Amygdala (tissue), 56 donors: ENCODE measurements around the gene SPDYE17.
"Not testable (repeated sequence)": the region's sequence is repeated elsewhere in the genome, so short reads cannot be mapped to it uniquely, and the experiment has no call there.

Experiments
- DNase-seq, 56 donors: peaks; one replicate each; lab custom pipeline; 2025; lab: John Stamatoyannopoulos, UW

SPDYE17 gene

DNA sequence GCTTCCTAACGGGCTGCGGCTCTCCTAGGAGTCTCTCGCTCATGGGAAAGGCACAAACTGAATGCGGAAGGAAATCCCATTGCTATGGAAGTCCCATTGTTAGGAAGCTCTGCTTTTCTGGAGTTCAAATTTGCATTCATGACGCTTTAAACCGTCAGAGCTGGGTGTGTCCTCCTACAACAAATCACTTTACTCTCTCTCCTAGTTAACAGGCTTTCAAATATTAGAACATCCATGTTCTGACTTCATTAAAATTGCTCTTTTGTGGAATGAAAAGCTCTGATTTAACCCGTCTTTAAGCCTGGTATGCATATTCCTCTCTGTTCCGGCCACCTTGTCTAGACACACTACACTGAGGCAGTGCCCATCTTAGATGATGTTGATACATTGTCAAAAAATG lies at the start of gene SPDYE17:
SPDYE17 (minus strand) TSS at position 101 of the 400 bp plus-strand sequence. CDS start 1,791 bp downstream, outside the sequence.
- DNase-seq: not testable (repeated sequence)

- not testable (repeated sequence) for DNase-seq
Measured at GRCh38 chr7:77080236-77080635, 48.1 kb upstream of the SPDYE17 start.

GRCh38 chr7:77079624-77080023 lies 47.5 kb upstream of the SPDYE17 start:
- not testable (repeated sequence) for DNase-seq

GRCh38 chr7:77079112-77079511 lies 47.0 kb upstream of the SPDYE17 start:
- DNase-seq: not testable (repeated sequence)

- not testable (repeated sequence) for DNase-seq
Measured at GRCh38 chr7:77077060-77077459, 44.9 kb upstream of the SPDYE17 start.

DNA sequence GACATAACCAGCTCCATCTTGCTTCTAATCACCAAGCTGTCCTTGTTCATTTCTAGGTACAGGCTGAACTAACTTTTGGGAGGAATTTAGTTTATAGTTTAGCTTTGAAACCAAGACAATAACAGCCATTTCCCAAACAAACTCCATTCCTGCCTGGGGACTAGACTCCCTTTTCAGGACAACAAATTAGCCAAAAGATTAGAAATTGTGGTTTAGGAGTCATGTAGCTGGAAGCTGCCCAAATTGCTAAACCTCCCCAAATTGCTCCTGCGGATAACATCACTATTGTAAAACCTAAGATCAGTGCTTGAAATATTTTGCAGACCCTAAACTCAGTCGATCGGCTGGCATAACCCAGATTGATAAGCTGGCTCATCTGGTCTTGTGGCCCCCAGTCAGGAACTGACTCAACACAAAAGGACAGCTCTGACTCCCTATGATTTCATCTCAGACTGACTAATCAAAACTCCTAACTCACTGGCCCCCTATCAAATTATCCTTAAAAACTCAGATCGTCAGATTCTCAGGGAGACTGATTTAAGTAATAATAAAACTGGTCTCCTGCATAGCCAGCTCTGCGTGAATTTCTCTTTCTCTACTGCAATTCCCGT lies 42.7 kb upstream of the SPDYE17 start:
- not testable (repeated sequence) for DNase-seq

GRCh38 chr7:77071108-77071507 lies 38.9 kb upstream of the SPDYE17 start:
- DNase-seq: not testable (repeated sequence)

DNA sequence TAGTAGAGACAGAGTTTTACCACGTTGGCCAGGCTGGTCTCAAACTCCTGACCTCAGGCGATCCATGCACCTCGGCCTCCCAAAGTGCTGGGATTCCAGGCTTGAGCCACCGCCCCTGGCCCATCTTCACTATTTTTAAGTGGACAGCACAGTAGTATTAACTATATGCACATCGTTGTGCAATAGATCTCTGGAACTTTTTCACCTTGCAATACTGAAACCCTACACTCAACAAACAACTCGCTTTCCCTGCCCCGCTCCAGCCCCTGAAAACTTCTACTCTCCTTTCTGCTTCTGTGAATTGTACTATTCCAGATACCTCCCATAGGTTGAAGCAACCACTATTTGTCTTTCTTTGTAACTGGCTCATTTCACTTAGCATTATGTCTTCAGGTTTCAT lies 33.7 kb upstream of the SPDYE17 start:
- DNase-seq: not testable (repeated sequence)

DNA sequence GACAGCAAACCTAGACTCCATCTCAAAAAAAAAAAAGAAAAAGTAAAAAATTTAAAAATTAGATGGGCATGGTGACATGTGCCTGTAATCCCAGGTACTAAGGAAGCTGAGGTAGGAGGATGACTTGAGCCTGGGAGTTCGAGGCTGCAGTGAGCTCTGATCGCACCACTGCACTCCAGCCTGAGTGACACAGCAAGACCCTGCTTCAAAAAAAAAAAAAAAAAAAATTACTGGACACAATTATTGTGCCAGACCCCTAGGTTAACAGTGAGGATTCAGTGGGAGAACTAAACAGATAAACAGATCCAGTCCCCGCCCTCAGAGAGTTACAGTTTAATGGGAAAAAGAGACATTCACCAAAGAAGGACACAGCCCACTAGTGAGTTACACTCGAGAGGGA lies 31.6 kb upstream of the SPDYE17 start:
- DNase-seq: not testable (repeated sequence)

GRCh38 chr7:77062557-77062956 lies 30.4 kb upstream of the SPDYE17 start, which contains the start of gene SPDYE18:
Gene SPDYE18, minus strand, starts transcription at chr7:77062558. Its CDS starts 2,046 bp downstream, at chr7:77060512.
- DNase-seq: not testable (repeated sequence)

- DNase-seq: not testable (repeated sequence)
Measured at GRCh38 chr7:77026349-77026748, 5.8 kb downstream of the SPDYE17 start.

DNA sequence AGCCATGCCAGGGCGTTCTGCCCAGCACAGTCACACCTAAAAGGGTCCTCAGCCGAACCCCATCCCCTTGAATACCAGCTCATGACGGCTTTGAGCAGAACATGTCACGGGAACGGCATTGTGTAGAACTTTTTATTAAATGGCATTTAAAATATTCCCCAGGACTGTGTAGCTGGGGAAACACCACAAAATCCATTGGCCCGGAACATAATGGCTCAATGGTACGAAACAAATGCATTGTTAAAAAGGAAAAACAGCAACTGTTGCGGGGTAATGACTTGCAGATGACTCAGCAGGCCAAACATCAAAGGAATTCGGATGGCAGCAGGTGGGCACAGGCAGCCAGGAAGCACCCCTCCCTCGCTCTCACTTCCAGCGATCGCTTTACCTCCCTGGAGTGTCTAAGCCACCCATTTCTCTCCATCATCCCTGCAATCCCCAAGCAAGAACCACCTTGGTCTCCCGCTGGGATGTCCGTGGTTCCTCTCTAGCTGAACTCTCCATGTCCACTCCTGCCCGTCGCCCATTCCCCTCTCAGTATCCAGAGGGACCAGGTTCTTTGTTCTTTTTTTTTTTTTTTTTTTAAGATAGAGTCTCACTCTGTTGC lies 22.0 kb downstream of the SPDYE17 start:
- not testable (repeated sequence) for DNase-seq

- DNase-seq: peak in 2 of 56 donors; percentile 11 to 12
Measured at GRCh38 chr7:77008000-77008399, 24.2 kb downstream of the SPDYE17 start.

DNA sequence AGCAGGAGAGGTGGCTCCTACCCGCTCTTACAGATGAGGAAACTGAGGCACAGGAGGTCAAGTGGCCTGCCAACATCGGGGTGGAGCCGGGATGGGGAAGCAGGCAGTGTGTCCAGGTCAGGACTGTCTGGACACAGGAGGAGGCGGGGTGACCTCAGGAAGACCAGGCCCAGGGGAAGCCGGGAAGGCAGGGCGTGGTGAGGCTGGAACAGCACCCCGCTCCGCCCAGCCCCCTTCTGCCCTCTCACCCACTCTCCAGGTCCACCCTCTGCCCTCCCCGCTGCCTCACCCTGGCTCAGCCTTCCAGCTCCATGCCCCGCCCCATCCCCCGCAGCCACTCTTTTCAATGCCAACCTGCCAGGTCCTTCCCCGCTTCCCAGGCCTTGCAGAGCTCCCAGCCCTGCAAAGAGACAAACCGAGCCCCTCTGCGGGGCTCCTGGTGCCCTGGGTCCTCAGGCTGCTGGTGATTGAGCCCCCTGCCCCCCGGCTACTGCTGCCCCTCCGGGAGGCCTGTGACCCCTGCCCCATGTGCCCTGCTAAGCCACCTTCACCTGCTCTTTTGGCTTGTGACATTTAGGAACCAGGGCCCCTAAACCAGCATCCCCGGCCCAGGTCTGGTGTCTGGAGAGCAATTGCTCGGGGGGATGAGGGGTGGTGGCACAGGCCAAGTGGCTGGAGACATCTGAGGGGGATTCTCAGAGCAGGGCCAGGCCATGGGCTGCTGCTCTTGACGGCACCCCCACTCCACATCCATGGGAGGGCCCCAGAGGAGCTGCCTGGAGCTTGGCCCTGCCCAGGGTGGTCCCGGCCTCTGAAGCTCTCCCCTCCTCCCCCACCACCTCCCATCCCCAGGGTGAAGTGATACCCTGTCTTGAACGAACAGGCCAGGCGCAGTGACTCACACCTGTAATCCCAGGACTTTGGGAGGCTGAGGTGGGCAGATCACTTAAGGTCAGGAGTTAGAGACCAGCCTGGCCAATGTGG lies 25.7 kb downstream of the SPDYE17 start:
- not testable (repeated sequence) for DNase-seq

GRCh38 chr7:77005461-77006057 lies 26.6 kb downstream of the SPDYE17 start:
- not testable (repeated sequence) for DNase-seq

GRCh38 chr7:77004151-77004550 lies 28.0 kb downstream of the SPDYE17 start:
- DNase-seq: not testable (repeated sequence)

DNA sequence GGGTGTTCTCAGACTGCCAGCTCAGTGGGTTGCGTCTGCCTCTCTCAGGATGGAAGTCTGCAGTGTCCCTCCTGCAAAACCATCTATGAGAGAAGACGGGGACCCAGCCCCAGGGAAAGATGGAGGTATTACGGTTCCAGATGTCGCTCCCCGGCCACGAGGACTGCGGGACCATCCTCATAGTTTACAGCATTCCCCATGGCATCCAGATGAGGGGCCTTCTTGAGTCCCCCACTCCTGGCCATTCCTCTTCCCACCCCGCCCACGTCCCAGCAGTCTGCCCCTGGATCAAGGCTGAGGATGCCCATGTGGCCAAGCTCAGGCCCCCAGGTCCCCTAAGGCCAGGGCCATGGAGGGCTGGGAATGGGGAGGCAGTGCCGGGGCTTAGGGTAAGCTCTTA lies 28.9 kb downstream of the SPDYE17 start:
- not testable (repeated sequence) for DNase-seq

- peak in 1 of 56 donors; percentile 8 for DNase-seq
Measured at GRCh38 chr7:77002678-77003233, 29.4 kb downstream of the SPDYE17 start.

DNA sequence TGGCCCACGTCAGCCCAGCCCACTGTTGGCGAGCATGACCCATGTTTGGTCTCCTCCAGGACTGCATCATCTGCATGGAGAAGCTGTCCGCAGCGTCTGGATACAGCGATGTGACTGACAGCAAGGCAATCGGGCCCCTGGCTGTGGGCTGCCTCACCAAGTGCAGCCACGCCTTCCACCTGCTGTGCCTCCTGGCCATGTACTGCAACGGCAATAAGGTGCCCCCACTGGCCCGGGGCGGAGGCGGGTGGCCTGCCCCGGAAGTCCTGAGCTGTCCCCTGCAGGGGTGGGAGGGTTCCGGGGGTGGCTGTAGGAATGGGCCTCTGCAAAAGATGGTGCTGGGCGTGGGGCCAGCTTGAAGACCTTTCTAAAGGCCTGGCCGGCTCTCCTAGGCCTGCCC lies 30.1 kb downstream of the SPDYE17 start:
- not testable (repeated sequence) for DNase-seq
